Measurements from ENCODE around the gene ZNF451. TPM values are rescaled to one million over a fixed set of nuclear protein-coding genes. Genes with fewer than 3 reads are reported as not detected.

The ZNF451 gene
- total RNA-seq, 1 donor from 2014 or later = 34.4 TPM

DNA sequence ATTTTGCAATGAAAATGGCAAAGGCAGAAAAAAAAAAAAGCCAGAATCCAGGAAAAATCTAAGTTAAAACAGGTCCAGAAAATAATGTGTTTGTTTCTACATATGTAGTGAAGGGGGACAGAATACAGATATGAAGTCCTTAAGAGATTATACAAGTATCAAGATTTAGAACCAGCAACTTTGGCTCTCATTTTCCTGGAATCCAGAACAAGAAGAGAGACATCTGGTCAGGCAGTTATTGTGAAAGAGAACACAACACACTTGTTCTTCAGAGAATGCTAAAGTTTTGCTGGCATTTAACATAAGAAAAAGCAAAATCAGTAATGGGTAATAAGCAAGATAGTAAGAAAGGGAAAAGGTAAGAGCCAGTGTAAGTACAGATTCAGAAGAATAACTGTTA lies 103.2 kb downstream of the ZNF451 start:
- Histone ChIP-seq H3K4me3 (ENCODE audit: low read depth, low read length) (no peak overlapping the region), H3K36me3 (ENCODE audit: control insufficient read depth, insufficient read depth, low read length) (no peaks in the 10 kb centered on the region), H3K27me3 (ENCODE audit: control insufficient read depth, insufficient read depth, low read length) (no peaks in the 10 kb centered on the region)
- TF ChIP-seq, protein P1, sequence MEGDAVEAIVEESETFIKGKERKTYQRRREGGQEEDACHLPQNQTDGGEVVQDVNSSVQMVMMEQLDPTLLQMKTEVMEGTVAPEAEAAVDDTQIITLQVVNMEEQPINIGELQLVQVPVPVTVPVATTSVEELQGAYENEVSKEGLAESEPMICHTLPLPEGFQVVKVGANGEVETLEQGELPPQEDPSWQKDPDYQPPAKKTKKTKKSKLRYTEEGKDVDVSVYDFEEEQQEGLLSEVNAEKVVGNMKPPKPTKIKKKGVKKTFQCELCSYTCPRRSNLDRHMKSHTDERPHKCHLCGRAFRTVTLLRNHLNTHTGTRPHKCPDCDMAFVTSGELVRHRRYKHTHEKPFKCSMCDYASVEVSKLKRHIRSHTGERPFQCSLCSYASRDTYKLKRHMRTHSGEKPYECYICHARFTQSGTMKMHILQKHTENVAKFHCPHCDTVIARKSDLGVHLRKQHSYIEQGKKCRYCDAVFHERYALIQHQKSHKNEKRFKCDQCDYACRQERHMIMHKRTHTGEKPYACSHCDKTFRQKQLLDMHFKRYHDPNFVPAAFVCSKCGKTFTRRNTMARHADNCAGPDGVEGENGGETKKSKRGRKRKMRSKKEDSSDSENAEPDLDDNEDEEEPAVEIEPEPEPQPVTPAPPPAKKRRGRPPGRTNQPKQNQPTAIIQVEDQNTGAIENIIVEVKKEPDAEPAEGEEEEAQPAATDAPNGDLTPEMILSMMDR (IDR thresholded peaks at IDR 0.05; ENCODE audit: insufficient read depth, low read length, poor library complexity, severe bottlenecking) = no peak
- DNase-seq (ENCODE audit: low read depth) = no peak

DNA sequence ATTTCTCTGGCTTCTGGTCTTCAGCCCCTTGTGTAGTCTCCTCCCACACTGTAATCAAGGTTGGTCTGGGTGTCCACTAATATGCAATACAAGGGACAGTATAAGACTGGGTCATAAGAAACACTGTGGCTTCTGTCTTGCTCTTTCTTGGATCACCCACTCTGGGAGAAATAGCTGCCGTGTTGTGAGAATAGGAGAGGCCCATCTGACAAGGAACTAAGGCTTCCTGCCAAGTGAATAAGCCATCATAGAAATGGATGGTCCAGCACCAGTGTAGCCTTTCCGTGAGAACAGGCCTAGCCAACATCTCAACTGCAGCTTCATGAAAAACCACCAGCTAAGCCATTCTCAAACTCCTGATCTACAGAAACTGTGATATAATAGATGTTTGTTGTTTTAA lies 105.5 kb downstream of the ZNF451 start:
- TF ChIP-seq, protein P1 (IDR thresholded peaks at IDR 0.05; ENCODE audit: insufficient read depth, low read length, poor library complexity, severe bottlenecking) = no peak
- no peaks in the 10 kb centered on the region for H3K36me3 ChIP-seq (ENCODE audit: control insufficient read depth, insufficient read depth, low read length)

DNA sequence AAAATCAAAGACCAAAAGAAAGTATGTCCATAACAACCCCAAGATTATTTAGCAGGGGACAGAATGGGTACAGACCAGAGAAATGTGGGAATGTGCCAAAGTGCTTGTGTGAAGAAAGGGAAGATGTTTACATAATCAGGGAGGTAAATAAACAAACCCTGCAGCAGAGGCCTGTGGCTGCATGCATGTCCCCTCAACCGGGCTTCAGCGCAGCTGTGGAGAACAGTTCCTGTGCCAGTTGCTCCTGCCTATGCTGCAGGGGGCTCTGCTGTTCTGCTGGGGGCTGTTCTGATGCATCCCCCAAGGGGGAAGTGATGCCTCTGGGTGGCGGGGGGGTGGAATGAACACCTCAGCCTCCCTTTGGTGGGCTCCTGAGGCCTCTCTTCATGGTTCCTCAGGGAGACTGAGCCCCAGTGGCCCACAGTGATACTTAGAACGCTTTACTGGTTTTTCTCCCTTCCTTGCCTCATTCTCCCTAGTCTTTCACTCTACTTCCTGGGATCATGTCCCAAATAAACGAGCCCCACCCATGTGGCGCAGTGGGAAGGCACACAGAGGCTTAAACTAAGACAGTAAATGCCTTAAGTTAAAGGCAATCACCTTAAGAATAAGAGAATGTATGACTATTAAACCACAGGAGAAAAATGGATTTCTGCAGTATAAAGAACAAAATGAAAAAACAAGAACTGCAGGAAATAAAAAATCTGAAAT lies 109.1 kb downstream of the ZNF451 start:
- TF ChIP-seq, protein P1 (IDR thresholded peaks at IDR 0.05; ENCODE audit: insufficient read depth, low read length, poor library complexity, severe bottlenecking) = no peak
- no peak for DNase-seq (ENCODE audit: low read depth)
- H3K27me3 ChIP-seq (ENCODE audit: control insufficient read depth, insufficient read depth, low read length) = no peaks in the 10 kb centered on the region
- H3K36me3 ChIP-seq (ENCODE audit: control insufficient read depth, insufficient read depth, low read length) = no peaks in the 10 kb centered on the region
- H3K4me3 ChIP-seq (ENCODE audit: low read depth, low read length) = no peak overlapping the region

More for the DNA sequence above, 105.5 kb downstream of the ZNF451 start:
- Histone ChIP-seq H3K27me3 (ENCODE audit: control insufficient read depth, insufficient read depth, low read length) (no peaks in the 10 kb centered on the region), H3K4me3 (ENCODE audit: low read depth, low read length) (no peak overlapping the region)
- no peak for DNase-seq (ENCODE audit: low read depth)

DNA sequence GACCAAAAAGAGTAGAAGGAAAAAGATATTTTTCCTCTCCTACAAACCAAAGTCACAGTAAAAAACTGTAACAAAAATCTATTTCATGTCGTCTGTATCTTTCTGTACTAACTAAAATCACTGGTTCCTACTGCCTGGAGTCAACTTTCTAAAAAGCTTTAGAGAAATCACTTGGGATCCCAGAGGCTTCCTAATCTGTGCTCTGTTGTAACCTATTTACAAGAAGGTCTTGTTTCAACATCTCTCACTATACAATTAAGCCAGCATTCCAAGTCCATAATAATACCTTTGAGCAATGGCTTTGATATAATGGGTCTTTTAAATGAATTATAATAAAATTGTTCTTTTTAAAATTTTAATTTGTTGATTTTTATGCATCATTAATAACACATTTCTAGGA lies 111.7 kb downstream of the ZNF451 start:
- no peak for DNase-seq (ENCODE audit: low read depth)
- TF ChIP-seq, protein P1 (IDR thresholded peaks at IDR 0.05; ENCODE audit: insufficient read depth, low read length, poor library complexity, severe bottlenecking) = no peak
- Histone ChIP-seq H3K36me3 (ENCODE audit: control insufficient read depth, insufficient read depth, low read length) (no peaks in the 10 kb centered on the region), H3K27me3 (ENCODE audit: control insufficient read depth, insufficient read depth, low read length) (no peaks in the 10 kb centered on the region), H3K4me3 (ENCODE audit: low read depth, low read length) (no peak overlapping the region)

DNA sequence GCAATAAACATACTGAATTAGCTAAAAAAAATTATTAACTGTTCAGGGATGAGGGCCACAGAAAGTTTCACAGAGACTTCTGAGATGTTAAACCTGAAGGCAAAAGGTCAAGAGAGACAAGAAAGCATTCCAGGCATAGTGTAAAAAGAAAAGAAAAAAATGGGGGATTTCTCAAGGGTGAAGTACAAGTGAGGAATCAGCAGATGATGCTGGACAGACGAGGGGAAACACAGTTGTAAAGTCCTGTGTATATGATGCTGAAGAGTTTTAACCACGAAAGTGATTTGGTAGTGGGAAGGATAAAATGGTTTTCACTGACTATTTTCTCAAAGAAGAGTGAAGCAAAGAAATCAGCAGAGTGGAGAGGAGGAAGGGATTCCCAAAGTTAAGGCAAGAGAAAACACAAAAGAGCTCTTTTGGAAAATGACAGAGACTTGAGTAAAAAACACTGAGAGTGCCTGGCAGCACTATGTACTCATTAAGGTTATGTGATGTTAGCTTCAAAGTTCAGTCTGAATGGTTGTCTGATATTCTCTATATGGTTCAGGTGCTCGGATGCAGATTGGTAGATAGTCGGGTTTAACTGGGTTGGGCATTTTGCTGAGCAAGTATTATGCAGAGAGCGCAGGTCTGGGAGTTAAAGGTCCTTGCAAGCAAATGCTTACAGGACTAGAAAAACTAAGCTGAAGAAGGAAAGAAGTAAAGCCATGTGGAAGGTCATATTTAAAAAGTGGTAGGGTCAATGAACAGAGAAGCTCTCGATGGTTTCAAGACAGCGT lies 115.8 kb downstream of the ZNF451 start:
- no peak for DNase-seq (ENCODE audit: low read depth)
- Histone ChIP-seq H3K36me3 (ENCODE audit: control insufficient read depth, insufficient read depth, low read length) (no peaks in the 10 kb centered on the region), H3K4me3 (ENCODE audit: low read depth, low read length) (no peak overlapping the region), H3K27me3 (ENCODE audit: control insufficient read depth, insufficient read depth, low read length) (no peaks in the 10 kb centered on the region)
- TF ChIP-seq, protein P1 (IDR thresholded peaks at IDR 0.05; ENCODE audit: insufficient read depth, low read length, poor library complexity, severe bottlenecking) = no peak
